ENCODE data around the gene SLC9A4.

- TF ChIP-seq CTCF (IDR thresholded peaks at IDR 0.05) (no peak), POLR2A (IDR thresholded peaks at IDR 0.05) (no peak)
Observed at GRCh38 chr2:102523651-102524050, 50.6 kb downstream of the SLC9A4 start.
